Heart left ventricle (tissue), 16 donors: ENCODE results near the gene SOX2. TPM values are rescaled to one million over a fixed set of nuclear protein-coding genes. Genes with fewer than 3 reads are reported as not detected.
A peak's percentile ranks its signal among the peaks of the same experiment; 100 is the strongest.

Experiments used
- ATAC-seq, 4 donors: fragments of 200-7000 bp; cut with Tn5 transposase; one replicate each; pipeline ENCODE4 v1.9.1; 2020 to 2022; ENCODE audit warnings: moderate library complexity in 4 of 4, mild to moderate bottlenecking in 3 of 4, moderate number of reproducible peaks in 1 of 4
- DNase-seq, 5 donors: peaks; one replicate each; pipeline ENCODE4 v3.0.0-alpha.2; 2020
- H3K27ac ChIP-seq, 12 donors: fragments of 200-600 bp; sonication (generic) in 4 of 12; one replicate each; pipeline versions ENCODE4 v1.5.0 to v1.8.0; 2016 to 2022; ENCODE audit warnings: mild to moderate bottlenecking in 2 of 12
- H3K27me3 ChIP-seq, 9 donors: fragments of 200-600 bp; sonication (generic) in 2 of 9; one replicate each; pipeline versions ENCODE4 v1.5.1 to v1.8.0; 2016 to 2022; ENCODE audit warnings: mild to moderate bottlenecking in 3 of 9
- H3K36me3 ChIP-seq, 9 donors: fragments of 200-600 bp; sonication (generic) in 2 of 9; one replicate each; pipeline versions ENCODE4 v1.5.0 to v1.8.0; 2018 to 2022; ENCODE audit warnings: mild to moderate bottlenecking in 2 of 9
- H3K4me1 ChIP-seq, 12 donors: fragments of 200-600 bp; sonication (generic) in 4 of 12; one replicate each; pipeline versions ENCODE4 v1.5.0 to v1.8.0; 2016 to 2022; ENCODE audit warnings: mild to moderate bottlenecking in 3 of 12
- H3K4me3 ChIP-seq, 12 donors: fragments of 200-600 bp; sonication (generic) in 4 of 12; one replicate each; pipeline versions ENCODE4 v1.5.0 to v1.8.0; 2017 to 2022; ENCODE audit warnings: mild to moderate bottlenecking in 9 of 12, moderate library complexity in 4 of 12
- H3K9me3 ChIP-seq, 12 donors: fragments of 200-600 bp; sonication (generic) in 4 of 12; one replicate each; pipeline versions ENCODE4 v1.5.0 to v1.8.0; 2016 to 2022; ENCODE audit warnings: mild to moderate bottlenecking in 1 of 12
- CTCF ChIP-seq, 12 donors: fragments of 200-600 bp; sonication (generic) in 4 of 12; IDR thresholded peaks; one replicate each; pipeline versions ENCODE4 v1.5.0 to v1.8.0; 2018 to 2022; ENCODE audit warnings: antibody characterized with exemption in 12 of 12, mild to moderate bottlenecking in 5 of 12
- POLR2A ChIP-seq, 2 donors: fragments of 450-650 bp; IDR thresholded peaks; one replicate each; pipeline ENCODE4 v1.6.1; 2017; ENCODE audit warnings: antibody characterized with exemption in 2 of 2, mild to moderate bottlenecking in 2 of 2, moderate library complexity in 2 of 2
- WGBS, 4 donors: extraction: QIAGEN DNeasy Blood & Tissue Kit in 2 of 4; methylation state at CpG; one replicate each; pipeline versions ENCODE4 v1.1.5 to v1.1.7; 2013 to 2018; 5-methylcytosine and 5-hydroxymethylcytosine counted together
- intact Hi-C, 10 donors: fragments of 100-400 bp; cut with DNase I; formaldehyde crosslinking; loops; one replicate each; pipeline versions ENCODE4 v1.11.1 to v1.14.2; 2022
- polyA plus RNA-seq, 2 donors: library from polyadenylated mRNA; stranded (reverse); fragments of 200-250 nt; gene quantifications; one replicate each; pipeline ENCODE4 v1.2.3, GENCODE V29; 2013
- total RNA-seq, 9 donors: library from RNA; depleted of rRNA in 2 of 9; stranded (reverse); fragments of >200 nt in 2 of 9; fragmentation: NEBNext Ultra II Directional in 3 of 9; extraction: Animal tissue kit (Norgen Biotek cat#: 25700) in 3 of 9; gene quantifications; one replicate each; pipeline versions ENCODE4 v1.1.0 to v1.2.4, GENCODE V29; 2016 to 2023
- donor health status: ischemic (EF 13 %, LVEDD 7.1; RV severe dilation, severe dysfunction).
- donor health status: healthy with polysubstance abuse.
- donor health status: DM: no; HTN: yes; CAD: no.
- donor health status: DM: no; HTN: no; CAD: no.
- donor health status: ischemic (EF 25% LVEDD 6.9; RV normal size, moderate dysfunction).
- donor health status: ischemic (EF 25% LVEDD 5.7; RV mildly dilated, moderate dysfunction).
- donor health status: healthy.
- donor health status: DM: yes; HTN: yes; CAD: no.
- donor health status: ischemic (EF 35%, LVEDD 5.7; RV mildly dilated, moderate dysfunction).
- donor health status: nonischemic (EF 11% LVEDD 7.7; RV severe dilation, severe dysfunction).
- donor health status: DM: yes; HTN: yes; CAD: no.
- donor health status: PGD.
- donor health status: ischemic (EF 29% LVEDD 5.4; RV normal size, mild dysfunction).
- donor health status: nonischemic (EF 23%, LVEDD 6.1; RV moderate dilation, normal function).

Gene SOX2
- total and polyA plus RNA-seq, 11 donors = 0.09 to 1.1 (median 0.23) TPM; not detected in 5

DNA sequence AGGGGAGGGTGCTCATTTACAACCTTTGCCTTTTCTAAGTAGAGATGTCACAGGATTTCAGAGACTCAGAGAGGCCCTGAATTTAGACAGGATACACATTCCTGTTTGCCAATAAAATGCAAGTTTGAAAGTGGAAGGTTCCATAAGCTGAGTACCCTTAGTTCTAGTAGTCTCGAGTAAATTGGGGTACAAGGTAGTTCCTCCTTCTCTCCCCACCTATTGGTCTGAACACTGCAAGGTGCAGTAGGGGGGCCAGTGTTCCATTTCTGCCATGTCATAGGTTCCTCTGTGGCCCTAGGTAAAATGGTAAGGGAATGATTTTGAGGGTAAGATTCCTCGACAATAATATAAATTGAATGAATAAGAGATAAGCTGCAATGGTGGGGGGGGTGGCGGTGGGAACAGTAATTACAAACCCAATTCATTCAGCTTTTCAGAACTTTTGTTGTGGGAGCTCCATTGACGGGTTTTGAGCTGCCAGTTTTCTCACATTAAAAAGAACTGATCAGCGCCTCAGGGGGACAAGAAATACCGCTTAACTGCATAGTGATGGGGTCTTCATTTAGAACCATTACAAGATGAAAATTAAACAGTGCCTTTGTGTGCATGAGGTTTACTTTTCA, 5.9 kb downstream of the SOX2 start:
- intact Hi-C loops = no loop called here
- WGBS, 4 donors = 18 to 25% (median 21%) methylated on average over 6 of the region's 6 CpGs
- Histone ChIP-seq H3K9me3 (no peaks in the 10 kb centered on the region), H3K4me1 (peaks cover 0 to 11% (median 0%) of the 10 kb centered on the region in 12 donors), H3K27me3 (peaks cover 54 to 100% (median 100%) of the 10 kb centered on the region in 9 donors), H3K36me3 (no peaks in the 10 kb centered on the region), H3K27ac (no peak overlapping the region), H3K4me3 (no peak overlapping the region)
- ATAC-seq = no peak
- TF ChIP-seq POLR2A (IDR thresholded peaks at IDR 0.05) (no peak), CTCF (IDR thresholded peaks at IDR 0.05) (no peak)
- DNase-seq = no peak

GRCh38 chr3:181718369-181718768, 6.6 kb downstream of the SOX2 start:
- no peaks in the 10 kb centered on the region for H3K36me3 ChIP-seq
- H3K4me1 ChIP-seq = peaks cover 0 to 6% (median 0%) of the 10 kb centered on the region in 12 donors
- H3K27ac ChIP-seq = no peak overlapping the region
- no peak overlapping the region for H3K4me3 ChIP-seq
- intact Hi-C loops = no loop called here
- H3K27me3 ChIP-seq = peaks cover 55 to 100% (median 100%) of the 10 kb centered on the region in 9 donors
- H3K9me3 ChIP-seq = no peaks in the 10 kb centered on the region
- WGBS, 4 donors = 25 to 36% (median 28%) methylated on average over 3 of the region's 3 CpGs
- ATAC-seq (no peak), DNase-seq (no peak)
- TF ChIP-seq CTCF (IDR thresholded peaks at IDR 0.05) (no peak), POLR2A (IDR thresholded peaks at IDR 0.05) (no peak)

GRCh38 chr3:181718987-181719911, 7.5 kb downstream of the SOX2 start:
- intact Hi-C loops = no loop called here
- 4 to 12% (median 8%) methylated on average over 39 to 48 of the region's 48 CpGs for WGBS, 4 donors

More at GRCh38 chr3:181718987-181719911, 7.5 kb downstream of the SOX2 start:
- ATAC-seq (no peak), DNase-seq (no peak)
- Histone ChIP-seq H3K27me3 (peaks cover 64 to 100% (median 100%) of the 10 kb centered on the region in 9 donors), H3K36me3 (no peaks in the 10 kb centered on the region), H3K27ac (peak overlapping the region in 1 of 12 donors; percentile 17), H3K4me3 (no peak overlapping the region), H3K9me3 (no peaks in the 10 kb centered on the region), H3K4me1 (peaks cover 0 to 6% (median 0%) of the 10 kb centered on the region in 12 donors)
- TF ChIP-seq POLR2A (IDR thresholded peaks at IDR 0.05) (no peak), CTCF (IDR thresholded peaks at IDR 0.05) (no peak)
